ENCODE data around the gene GATA2.

The GATA2 gene

GRCh38 chr3:128464188-128464587 is 28.8 kb downstream of the GATA2 start:
- Histone ChIP-seq H3K4me3 (replicated peaks; ENCODE audit: insufficient read depth, low read length) (no peak overlapping the region), H3K27me3 (ENCODE audit: insufficient read depth, poor library complexity, severe bottlenecking) (no peaks in the 10 kb centered on the region), H3K27ac (replicated peaks) (no peak overlapping the region)
- TF ChIP-seq CTCF (IDR thresholded peaks at IDR 0.05; ENCODE audit: insufficient read depth, low read length), result no peak
- TF ChIP-seq POLR2AphosphoS5 (IDR thresholded peaks at IDR 0.05; ENCODE audit: low read depth), result no peak
- no peak for TF ChIP-seq SPI1 (IDR thresholded peaks at IDR 0.05; ENCODE audit: borderline replicate concordance, low read depth)
- no peak for TF ChIP-seq REST (IDR thresholded peaks at IDR 0.05; ENCODE audit: insufficient replicate concordance, low read depth)
- TF ChIP-seq GABPA (IDR thresholded peaks at IDR 0.05; ENCODE audit: low read depth), result no peak
- DNase-seq (ENCODE audit: low read depth in 1 of 2, low spot score in 1 of 2), result no peak

- H3K27ac ChIP-seq (replicated peaks), result no peak overlapping the region
- H3K27me3 ChIP-seq (ENCODE audit: insufficient read depth, poor library complexity, severe bottlenecking), result no peaks in the 10 kb centered on the region
- no peak overlapping the region for H3K4me3 ChIP-seq (replicated peaks; ENCODE audit: insufficient read depth, low read length)
- TF ChIP-seq CTCF (IDR thresholded peaks at IDR 0.05; ENCODE audit: insufficient read depth, low read length) (no peak), GABPA (IDR thresholded peaks at IDR 0.05; ENCODE audit: low read depth) (no peak), POLR2AphosphoS5 (IDR thresholded peaks at IDR 0.05; ENCODE audit: low read depth) (no peak), SPI1 (IDR thresholded peaks at IDR 0.05; ENCODE audit: borderline replicate concordance, low read depth) (no peak), REST (IDR thresholded peaks at IDR 0.05; ENCODE audit: insufficient replicate concordance, low read depth) (no peak)
- DNase-seq (ENCODE audit: low read depth in 1 of 2, low spot score in 1 of 2), result no peak
Measured at GRCh38 chr3:128463771-128464170, 29.2 kb downstream of the GATA2 start.

- Histone ChIP-seq H3K27me3 (ENCODE audit: insufficient read depth, poor library complexity, severe bottlenecking) (no peaks in the 10 kb centered on the region), H3K4me3 (replicated peaks; ENCODE audit: insufficient read depth, low read length) (no peak overlapping the region), H3K27ac (replicated peaks) (no peak overlapping the region)
- no peak for DNase-seq (ENCODE audit: low read depth in 1 of 2, low spot score in 1 of 2)
- TF ChIP-seq SPI1 (IDR thresholded peaks at IDR 0.05; ENCODE audit: borderline replicate concordance, low read depth), result no peak
- no peak for TF ChIP-seq CTCF (IDR thresholded peaks at IDR 0.05; ENCODE audit: insufficient read depth, low read length)
- no peak for TF ChIP-seq GABPA (IDR thresholded peaks at IDR 0.05; ENCODE audit: low read depth)
- TF ChIP-seq POLR2AphosphoS5 (IDR thresholded peaks at IDR 0.05; ENCODE audit: low read depth), result no peak
- no peak for TF ChIP-seq REST (IDR thresholded peaks at IDR 0.05; ENCODE audit: insufficient replicate concordance, low read depth)
Measured at GRCh38 chr3:128463354-128463753, 29.6 kb downstream of the GATA2 start.
